HCT116 (cell line): ENCODE data around the gene TNS2. TPM values are rescaled to one million over a fixed set of nuclear protein-coding genes. Genes with fewer than 3 reads are reported as not detected.

Experiments
- ATAC-seq: fragments of 200-7000 bp; cut with Tn5 transposase; 2 replicates; pipeline ENCODE4 v1.9.1; 2020; ENCODE audit warnings: mild to moderate bottlenecking, moderate library complexity
- BruUV-seq: library from RNA; stranded (reverse); fragments of 400-500 nt; replicated peaks from 2 replicates; lab custom pipeline; 2021; lab: Mats Ljungman, UMichigan
- CTCF ChIA-PET: fragments of 300-600 bp; sonication (Branson Sonifier 250); formaldehyde crosslinking; loops from one replicate; lab custom pipeline; 2021; ENCODE audit warnings: antibody characterized with exemption; lab: Charles Lee
- POLR2A ChIA-PET: fragments of 300-600, 350-600 bp; sonication (Branson Sonifier 250); formaldehyde crosslinking; loops from one replicate; lab custom pipeline; 2021; ENCODE audit warnings: antibody characterized with exemption; lab: Charles Lee
- RAD21 ChIA-PET, 2 experiments: fragments of 300-600 bp; sonication (Branson Sonifier 250); formaldehyde crosslinking; loops; one replicate each; lab custom pipeline; 2023; ENCODE audit warnings: low total read pairs in 2 of 2; ENCODE audit not compliant: uncharacterized antibody in 2 of 2, unreplicated experiment in 2 of 2, low non-redundant PET in 1 of 2; lab: Charles Lee
- DNase-seq: peaks from one replicate; pipeline ENCODE4 v3.0.0-alpha.2; 2010; ENCODE audit warnings: low read depth, low spot score
- H2AFZ ChIP-seq: fragments of 200-600 bp; shearing (Covaris generic), sonication (generic); 2 replicates; pipeline ENCODE4 v1.6.1; 2017; ENCODE audit warnings: low read depth, mixed run types, mixed read lengths, antibody characterized with exemption, low read length; ENCODE audit not compliant: poor library complexity, severe bottlenecking
- H3K27ac ChIP-seq: 2 replicates; pipeline ENCODE4 v1.5.1; 2012; ENCODE audit warnings: low read depth, low read length
- H3K27me3 ChIP-seq: fragments of 200-600 bp; sonication (generic); 2 replicates; pipeline ENCODE4 v1.6.1; 2016; ENCODE audit warnings: mixed run types, low read length, mixed read lengths; ENCODE audit not compliant: insufficient read depth
- H3K36me3 ChIP-seq, 2 experiments: fragments of 200-500 bp in 1 of 2; fragments of 200-600 bp in 1 of 2; sonication (Bioruptor generic) in 1 of 2; sonication (generic) in 1 of 2; 2 replicates each; pipeline versions ENCODE4 v1.5.1 to v1.6.1; 2014 to 2016; ENCODE audit warnings: low read length in 2 of 2, inconsistent platforms in 1 of 2, mixed read lengths in 1 of 2, mixed run types in 1 of 2; ENCODE audit not compliant: insufficient read depth in 2 of 2, control insufficient read depth in 1 of 2
- H3K4me1 ChIP-seq, 2 experiments: fragments of 200-600 bp in 1 of 2; sonication (generic) in 1 of 2; 2 replicates each; pipeline versions ENCODE4 v1.5.1 to v1.6.1; 2012 to 2017; ENCODE audit warnings: low read length in 2 of 2, inconsistent platforms in 1 of 2, mild to moderate bottlenecking in 1 of 2, mixed read lengths in 1 of 2, mixed run types in 1 of 2, moderate library complexity in 1 of 2; ENCODE audit not compliant: insufficient read depth in 2 of 2, control insufficient read depth in 1 of 2
- H3K4me2 ChIP-seq: fragments of 200-600 bp; sonication (generic); 2 replicates; pipeline ENCODE4 v1.6.1; 2017; ENCODE audit warnings: mixed run types, low read length, mixed read lengths
- H3K4me3 ChIP-seq, 2 experiments: fragments of 200-600 bp in 1 of 2; sonication (generic) in 1 of 2; replicated peaks in 1 of 2; 2 replicates each; pipeline ENCODE4 v1.5.1; 2011 to 2016; ENCODE audit warnings: low read length in 2 of 2, control low read depth in 1 of 2, low read depth in 1 of 2, mild to moderate bottlenecking in 1 of 2, mixed read lengths in 1 of 2, mixed run types in 1 of 2
- H3K79me2 ChIP-seq: fragments of 200-600 bp; sonication (generic); 2 replicates; pipeline ENCODE4 v1.6.1; 2017; ENCODE audit warnings: mild to moderate bottlenecking, mixed run types, low read length, moderate library complexity, mixed read lengths; ENCODE audit not compliant: insufficient read depth
- H3K9ac ChIP-seq: fragments of 200-600 bp; sonication (generic); 2 replicates; pipeline ENCODE4 v1.6.1; 2016; ENCODE audit warnings: low read length, mixed read lengths
- H3K9me2 ChIP-seq: fragments of 200-600 bp; sonication (generic), shearing (Covaris generic); 2 replicates; pipeline ENCODE4 v1.6.1; 2017; ENCODE audit warnings: mixed run types, mild to moderate bottlenecking, moderate library complexity; ENCODE audit not compliant: insufficient read depth
- H3K9me3 ChIP-seq, 2 experiments: fragments of 200-500 bp in 1 of 2; fragments of 200-600 bp in 1 of 2; sonication (Bioruptor generic) in 1 of 2; sonication (generic) in 1 of 2; 2 replicates each; pipeline ENCODE4 v1.6.1; 2014 to 2017; ENCODE audit warnings: low read length in 2 of 2, mixed read lengths in 2 of 2, inconsistent platforms in 1 of 2, low read depth in 1 of 2, mild to moderate bottlenecking in 1 of 2, mixed run types in 1 of 2, moderate library complexity in 1 of 2; ENCODE audit not compliant: control insufficient read depth in 1 of 2, insufficient read depth in 1 of 2
- H4K20me1 ChIP-seq: fragments of 200-600 bp; sonication (generic), shearing (Covaris generic); 2 replicates; pipeline ENCODE4 v1.6.1; 2017; ENCODE audit warnings: mixed run types, mild to moderate bottlenecking, moderate library complexity; ENCODE audit not compliant: insufficient read depth
- CBX3 ChIP-seq: IDR thresholded peaks from 2 replicates; pipeline ENCODE4 v1.6.1; 2012; ENCODE audit warnings: low read depth
- FOSL1 ChIP-seq: IDR thresholded peaks from 2 replicates; pipeline ENCODE4 v1.6.1; 2012; ENCODE audit warnings: low read depth
- JUND ChIP-seq: IDR thresholded peaks from 2 replicates; pipeline ENCODE4 v1.6.1; 2012
- RAD21 ChIP-seq: IDR thresholded peaks from 2 replicates; pipeline ENCODE4 v1.6.1; 2012; ENCODE audit warnings: low read depth, mild to moderate bottlenecking
- SIN3A ChIP-seq: IDR thresholded peaks from 2 replicates; pipeline ENCODE4 v1.6.1; 2012; ENCODE audit warnings: low read depth
- ZNF274 ChIP-seq: fragments of 200-500 bp; sonication (Bioruptor generic); IDR thresholded peaks from 2 replicates; pipeline ENCODE4 v1.6.1; 2014; ENCODE audit warnings: mild to moderate bottlenecking, low read depth, low read length, inconsistent platforms
- intact Hi-C: fragments of 100-400 bp; cut with micrococcal nuclease; formaldehyde crosslinking; loops from 2 replicates; pipeline ENCODE4 v1.10.0; 2022
- total RNA-seq: library from RNA; stranded (reverse); gene quantifications from one replicate; pipeline ENCODE4 v1.2.1, GENCODE V29; 2021; ENCODE audit not compliant: unreplicated experiment
- TF ChIP-seq, protein P1 (sequence below): IDR thresholded peaks from 2 replicates; pipeline ENCODE4 v1.6.1; 2012

The TNS2 gene
- total RNA-seq, 1 experiment from 2014 or later: 25.7 TPM

DNA sequence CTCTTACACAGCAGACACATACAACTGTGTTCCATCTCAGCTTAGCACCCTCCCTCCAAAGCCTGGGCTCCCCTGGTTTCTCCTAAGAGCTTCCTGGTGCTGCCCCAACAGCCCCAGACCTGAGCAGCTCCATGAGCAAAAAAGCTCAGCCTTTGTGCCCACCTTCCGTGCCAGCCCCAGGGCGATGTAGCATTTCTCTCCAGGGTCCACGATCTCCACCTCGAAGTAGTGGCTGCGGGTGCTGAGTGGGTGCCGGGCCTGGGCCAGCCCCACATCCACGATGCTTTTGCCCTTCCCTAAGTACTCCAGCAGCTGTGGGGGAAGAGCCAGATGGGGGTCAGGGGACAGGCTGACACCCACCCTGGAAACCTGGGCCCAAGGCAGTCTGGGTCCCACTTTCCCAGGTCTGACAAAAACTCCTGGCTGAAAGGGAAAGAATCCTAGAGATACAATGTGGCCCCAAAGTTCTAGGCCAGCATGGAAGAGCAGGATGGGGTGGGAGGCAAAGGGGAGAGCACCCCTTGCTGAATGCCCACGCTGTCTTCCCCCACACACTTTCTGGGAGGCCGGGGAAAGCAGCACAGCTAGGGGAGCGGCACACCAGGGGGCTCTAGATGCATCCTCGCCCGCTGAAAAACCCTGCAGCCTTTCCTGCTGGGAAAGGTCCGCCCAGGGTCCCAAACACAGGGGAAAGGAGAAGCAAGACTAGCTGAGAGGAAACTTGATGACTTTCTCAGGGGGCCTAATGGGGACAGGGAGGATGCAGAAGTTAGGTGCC lies 18.3 kb downstream of the TNS2 start:
- Histone ChIP-seq H3K27me3 (no peaks in the 10 kb centered on the region), H2AFZ (no peak overlapping the region), H3K27ac (no peak overlapping the region), H3K4me2 (no peak overlapping the region), H3K79me2 (no peaks in the 10 kb centered on the region), H3K9ac (no peak overlapping the region), H4K20me1 (no peaks in the 10 kb centered on the region), H3K4me3 (no peak overlapping the region), H3K36me3 (peaks cover 3 to 37% of the 10 kb centered on the region in 2 experiments; a peak in 3 of 4 replicates), H3K9me3 (no peaks in the 10 kb centered on the region), H3K4me1 (peaks cover 13 to 53% of the 10 kb centered on the region in 2 experiments), H3K9me2 (no peaks in the 10 kb centered on the region)
- ATAC-seq: no peak
- intact Hi-C loops: loop anchor here (1.0 to 10.0 kb wide), 2 partner anchors 91 to 217 kb away; no protein-coding TSS in a partner anchor
- ChIA-PET RAD21 (no interaction called here), POLR2A (interaction anchor here (1.3 to 2.9 kb wide), 3 partner anchors 11 to 31 kb away, joined by 6 to 13 read pairs (median 7); partner anchors contain the start of gene SPRYD3), CTCF (interaction anchor here (0.5 to 3.9 kb wide), 5 partner anchors 15 to 403 kb away, joined by 3 to 110 read pairs (median 4); partner anchors contain the start of gene IGFBP6)
- DNase-seq: no peak
- no TSS peak for BruUV-seq
- TF ChIP-seq RAD21: no peak
- TF ChIP-seq FOSL1: no peak
- no peak for TF ChIP-seq SIN3A
- TF ChIP-seq, protein P1, sequence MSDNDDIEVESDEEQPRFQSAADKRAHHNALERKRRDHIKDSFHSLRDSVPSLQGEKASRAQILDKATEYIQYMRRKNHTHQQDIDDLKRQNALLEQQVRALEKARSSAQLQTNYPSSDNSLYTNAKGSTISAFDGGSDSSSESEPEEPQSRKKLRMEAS: no peak
- TF ChIP-seq ZNF274: no peak
- no peak for TF ChIP-seq JUND
- no peak for TF ChIP-seq CBX3
